Right ventricle myocardium inferior (tissue), 1 donor: ENCODE measurements around the gene ST3GAL3. TPM values are rescaled to one million over a fixed set of nuclear protein-coding genes. Genes with fewer than 3 reads are reported as not detected.
A peak's percentile ranks its signal among the peaks of the same experiment; 100 is the strongest.

Experiments used
- ATAC-seq: fragments of 200-7000 bp; cut with Tn5 transposase; one replicate; pipeline ENCODE4 v1.9.1; 2020; ENCODE audit warnings: mild to moderate bottlenecking, moderate library complexity
- DNase-seq: peaks from one replicate; pipeline ENCODE4 v3.0.0; 2021; ENCODE audit errors: missing footprints
- intact Hi-C: fragments of 100-400 bp; cut with DNase I; formaldehyde crosslinking; loops from one replicate; pipeline ENCODE4 v1.11.0; 2022
- total RNA-seq: library from RNA; stranded (reverse); fragmentation: NEBNext Ultra II Directional; extraction: Animal tissue kit (Norgen Biotek cat#: 25700); gene quantifications from one replicate; pipeline ENCODE4 v1.2.1, GENCODE V29; 2021
- donor health status: DM: no; HTN: yes; CAD: no; lungs with severe emphysema.

The ST3GAL3 gene
- total RNA-seq, 1 donor from 2014 or later: 22.0 TPM

GRCh38 chr1:43910343-43910742, 203.0 kb downstream of the ST3GAL3 start:
- intact Hi-C loops: no loop called here
- DNase-seq: no peak
- no peak for ATAC-seq

GRCh38 chr1:43912607-43913006, 205.3 kb downstream of the ST3GAL3 start:
- ATAC-seq (peak; percentile 20), DNase-seq (no peak)
- intact Hi-C loops: no loop called here

DNA sequence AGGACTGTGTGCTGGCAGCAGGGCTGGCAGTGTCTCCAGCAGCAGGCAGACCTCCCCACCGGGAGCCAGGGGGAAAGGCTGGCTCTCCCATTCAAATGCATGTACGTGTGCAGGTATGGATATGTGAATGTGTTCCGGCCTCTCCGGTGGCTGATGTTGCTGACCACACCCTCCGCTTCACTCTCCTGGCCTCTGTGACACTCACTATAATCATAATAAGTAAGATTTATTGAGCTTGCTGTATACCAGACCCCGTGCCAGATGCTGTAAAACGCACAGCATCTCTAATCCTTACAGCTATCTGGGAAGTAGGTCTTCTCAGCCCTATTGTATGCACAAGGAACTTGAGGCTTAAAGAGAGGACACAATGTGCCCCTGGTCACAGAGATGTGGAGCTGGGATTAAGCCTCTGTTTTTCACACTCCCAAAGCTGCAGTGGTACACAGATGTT, 205.7 kb downstream of the ST3GAL3 start:
- intact Hi-C loops: no loop called here
- no peak for ATAC-seq
- DNase-seq: no peak

GRCh38 chr1:43913666-43914360, 206.5 kb downstream of the ST3GAL3 start:
- ATAC-seq: no peak
- no peak for DNase-seq
- intact Hi-C loops: no loop called here

- no peak for ATAC-seq
- no peak for DNase-seq
- intact Hi-C loops: no loop called here
Measured at GRCh38 chr1:43914576-43915525, 207.5 kb downstream of the ST3GAL3 start.

GRCh38 chr1:43919906-43920305, 212.6 kb downstream of the ST3GAL3 start:
- intact Hi-C loops: no loop called here
- no peak for ATAC-seq
- DNase-seq: no peak

- no peak for ATAC-seq
- intact Hi-C loops: no loop called here
- DNase-seq: no peak
Measured at GRCh38 chr1:43921022-43921421, 213.7 kb downstream of the ST3GAL3 start.

DNA sequence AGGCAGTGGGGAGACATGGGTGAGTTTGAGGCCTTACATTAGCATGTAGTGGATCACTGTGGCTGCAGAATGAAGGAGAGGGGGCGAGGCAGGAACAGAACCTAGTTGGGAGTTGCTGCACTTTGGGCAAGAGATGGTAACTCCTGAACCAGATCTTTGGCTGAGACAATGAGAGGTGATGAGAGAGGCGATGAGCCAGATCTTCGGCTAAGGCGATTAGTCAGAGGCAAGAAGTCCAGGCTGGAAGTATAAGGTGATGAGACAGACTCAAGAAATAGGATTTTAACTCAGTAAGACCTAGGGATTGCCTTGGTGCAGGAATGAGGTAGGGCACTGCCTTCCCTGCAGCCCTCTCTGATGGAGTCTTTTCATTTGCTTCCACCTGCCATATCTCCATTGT, 217.2 kb downstream of the ST3GAL3 start:
- no peak for DNase-seq
- intact Hi-C loops: no loop called here
- ATAC-seq: no peak

DNA sequence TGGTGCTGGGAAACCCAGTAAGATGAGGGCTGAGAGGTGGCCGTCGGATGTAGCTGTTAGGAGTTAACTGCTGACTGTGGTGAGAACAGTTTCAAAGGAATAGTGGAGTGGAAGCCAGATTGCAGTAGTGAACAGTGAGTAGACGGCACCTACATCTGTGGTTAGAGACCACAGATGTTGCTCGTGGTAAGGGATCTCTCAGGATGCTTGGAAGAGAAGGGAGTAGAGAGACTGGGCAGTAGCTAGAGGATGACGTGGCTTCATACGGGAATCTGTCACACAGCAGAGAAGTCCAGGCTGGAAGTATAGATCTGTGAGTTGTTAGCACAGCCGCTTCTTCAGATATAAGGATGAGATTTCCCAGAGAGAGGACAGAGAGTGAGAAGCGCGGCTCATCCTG, 218.5 kb downstream of the ST3GAL3 start:
- DNase-seq (no peak), ATAC-seq (no peak)
- intact Hi-C loops: no loop called here

GRCh38 chr1:43930168-43930948, 223.0 kb downstream of the ST3GAL3 start:
- no peak for DNase-seq
- no peak for ATAC-seq
- intact Hi-C loops: loop anchor here (5.0 to 10.0 kb wide), 2 partner anchors 48 to 96 kb away; no protein-coding TSS in a partner anchor

- intact Hi-C loops: loop anchor here (5.0 to 10.0 kb wide), 2 partner anchors 49 to 96 kb away; no protein-coding TSS in a partner anchor
- DNase-seq: no peak
Measured at GRCh38 chr1:43930949-43931275, 223.6 kb downstream of the ST3GAL3 start.

DNA sequence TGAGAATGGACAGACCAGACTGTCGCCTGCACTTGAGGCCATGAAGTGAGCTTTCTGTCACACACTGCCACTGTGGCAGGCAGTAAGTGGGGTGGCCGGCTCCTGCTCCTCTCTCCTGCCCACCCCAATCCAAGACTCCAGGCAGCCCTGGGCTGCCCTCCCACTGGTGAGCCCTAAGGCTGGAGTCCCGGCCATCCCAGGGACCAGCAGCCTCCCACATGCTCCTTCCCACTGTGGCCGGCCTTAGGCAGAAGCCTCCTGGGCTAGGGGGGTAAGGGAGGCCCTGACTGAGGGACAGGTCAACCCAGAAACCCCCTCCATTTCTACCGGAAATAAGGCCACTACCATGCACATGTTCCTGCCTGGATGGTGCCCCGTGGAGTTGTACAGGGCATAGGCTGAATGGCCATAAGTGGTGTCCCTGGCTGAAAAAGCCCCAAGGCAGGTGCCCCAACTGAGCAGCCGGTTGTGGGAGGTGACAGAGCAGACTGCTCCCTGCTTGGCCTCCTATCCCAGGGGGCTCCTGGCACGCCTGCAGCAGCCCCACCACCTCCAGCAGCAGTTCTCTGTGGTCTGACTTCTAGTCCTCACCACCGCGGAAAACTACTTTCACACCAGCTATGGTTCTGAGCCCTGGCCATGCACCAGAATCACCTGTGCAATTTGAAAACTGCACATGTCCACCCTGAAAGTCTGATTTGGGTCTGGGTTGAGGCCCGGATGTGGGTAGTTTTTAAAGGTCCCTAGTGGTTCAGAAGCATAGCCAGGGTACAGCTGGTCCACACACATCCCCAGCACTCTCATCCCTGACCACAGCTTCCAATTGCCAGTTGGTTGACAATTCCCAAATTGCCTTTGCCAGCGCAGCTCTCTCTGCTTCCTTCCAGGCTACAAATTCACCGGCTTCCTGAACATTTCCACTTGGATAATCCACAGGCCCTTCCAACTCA, 224.7 kb downstream of the ST3GAL3 start:
- ATAC-seq: no peak
- DNase-seq: no peak
- intact Hi-C loops: loop anchor here (5.0 to 10.0 kb wide), 2 partner anchors 50 to 97 kb away; no protein-coding TSS in a partner anchor

More at GRCh38 chr1:43930949-43931275, 223.6 kb downstream of the ST3GAL3 start:
- no peak for ATAC-seq

GRCh38 chr1:43932786-43933385, 225.6 kb downstream of the ST3GAL3 start:
- intact Hi-C loops: loop anchor here (5.0 to 10.0 kb wide), 2 partner anchors 51 to 98 kb away; no protein-coding TSS in a partner anchor
- ATAC-seq (no peak), DNase-seq (no peak)

DNA sequence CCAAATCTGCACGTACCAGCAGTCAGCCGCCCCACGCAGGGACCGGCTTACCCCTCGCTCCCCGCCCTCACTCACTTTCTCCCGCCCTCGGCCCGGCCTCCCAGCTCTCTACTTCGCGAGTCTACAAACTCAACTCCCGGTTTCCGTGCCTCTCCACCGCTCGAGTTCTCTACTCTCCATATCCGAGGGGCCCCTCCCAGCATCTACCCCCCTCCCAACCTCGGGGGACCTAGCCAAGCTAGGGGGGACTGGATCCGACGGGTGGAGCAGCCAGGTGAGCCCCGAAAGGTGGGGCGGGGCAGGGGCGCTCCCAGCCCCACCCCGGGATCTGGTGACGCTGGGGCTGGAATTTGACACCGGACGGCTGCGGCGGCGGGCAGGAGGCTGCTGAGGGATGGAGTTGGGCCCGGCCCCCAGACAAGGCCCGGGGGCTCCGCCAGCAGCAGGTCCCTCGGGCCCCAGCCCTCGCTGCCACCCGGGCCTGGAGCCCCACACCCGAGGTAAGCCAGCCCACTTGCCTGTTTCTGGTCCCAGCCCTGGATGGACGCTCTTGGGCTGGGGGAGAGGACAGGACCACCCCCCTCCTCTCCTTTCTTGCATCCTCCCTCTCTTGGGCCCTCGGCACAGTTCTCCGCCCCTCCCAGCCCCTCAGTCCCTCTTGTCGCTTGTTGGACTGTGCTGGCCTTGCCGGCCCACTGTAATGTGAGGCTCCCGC, 226.2 kb downstream of the ST3GAL3 start, which contains the start of gene ARTN:
TSS of gene ARTN (plus strand) at position 416 of the 715 bp plus-strand sequence. CDS start 1,856 bp downstream, outside the sequence.
- intact Hi-C loops: loop anchor here (1.0 to 10.0 kb wide), 4 partner anchors 51 to 405 kb away; no protein-coding TSS in a partner anchor
- ATAC-seq (no peak), DNase-seq (no peak)

DNA sequence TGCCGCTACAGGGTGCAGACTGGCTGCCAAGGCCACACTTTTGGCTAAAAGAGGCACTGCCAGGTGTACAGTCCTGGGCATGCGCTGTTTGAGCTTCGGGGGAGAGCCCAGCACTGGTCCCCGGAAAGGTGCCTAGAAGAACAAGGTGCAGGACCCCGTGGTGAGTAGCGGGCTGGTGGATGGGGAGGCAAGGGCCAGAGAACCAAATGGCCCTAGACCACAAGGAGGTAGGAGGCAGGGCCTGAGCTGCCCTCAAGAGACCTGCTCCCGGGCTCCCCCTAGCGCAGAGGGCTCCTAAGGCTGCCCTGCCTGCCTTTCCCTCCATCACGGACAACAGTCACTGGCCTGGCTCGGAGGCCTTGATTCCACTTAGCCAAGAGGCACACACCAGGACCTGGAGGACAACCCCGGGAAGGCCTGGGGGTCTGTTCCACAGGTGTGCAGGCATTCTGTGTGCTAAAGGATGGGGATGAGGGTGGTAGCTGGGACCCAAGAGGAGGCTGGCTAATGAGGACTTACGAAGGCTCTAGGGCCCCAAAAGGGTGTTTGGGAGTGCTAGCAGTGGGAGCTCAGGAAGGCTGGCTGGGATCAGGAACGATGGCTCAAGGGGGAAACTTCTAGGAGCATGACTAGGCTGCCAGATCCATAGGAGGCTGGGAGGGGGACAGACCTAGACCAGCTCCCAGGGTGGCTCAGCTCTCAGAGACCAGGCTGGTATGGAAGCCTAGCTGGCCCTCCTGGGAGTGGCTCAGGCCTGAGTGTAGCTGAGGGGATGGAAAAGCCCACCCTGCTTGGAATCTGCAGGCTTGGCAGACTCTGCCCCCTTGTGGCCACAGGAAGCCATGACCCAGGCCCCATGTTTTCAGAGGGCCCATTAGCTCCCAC, 227.0 kb downstream of the ST3GAL3 start:
- intact Hi-C loops: loop anchor here (1.0 to 10.0 kb wide), 4 partner anchors 52 to 406 kb away; no protein-coding TSS in a partner anchor
- DNase-seq (peak; percentile 79), ATAC-seq (peak; percentile 49)

DNA sequence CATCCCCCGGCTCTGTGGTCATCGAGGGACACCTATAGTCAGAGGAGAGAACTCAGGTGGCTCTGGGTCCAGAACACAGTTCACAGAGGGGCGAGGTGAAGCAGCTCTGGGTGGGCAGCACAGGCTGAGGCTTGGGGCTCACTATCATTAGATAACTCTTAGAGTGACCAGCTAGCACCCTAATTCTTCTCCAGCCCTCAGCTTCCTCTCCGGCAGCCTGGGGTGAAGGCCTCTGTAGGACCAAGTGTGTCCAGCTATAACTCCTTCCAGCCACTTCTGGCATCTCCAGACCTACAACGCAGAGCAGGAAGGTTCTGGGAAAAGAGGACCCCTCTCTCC, 227.6 kb downstream of the ST3GAL3 start:
- ATAC-seq: no peak
- DNase-seq: no peak
- intact Hi-C loops: loop anchor here (1.0 to 10.0 kb wide), 4 partner anchors 53 to 406 kb away; no protein-coding TSS in a partner anchor
